SK-N-SH (cell line): ENCODE measurements around the gene KCNQ2. TPM values are rescaled to one million over a fixed set of nuclear protein-coding genes. Genes with fewer than 3 reads are reported as not detected.

Experiments used
- CTCF ChIA-PET: fragments of 300-600, 350-600 bp; formaldehyde crosslinking; extraction: SDS; loops from one replicate; lab custom pipeline; 2021; lab: Yijun Ruan, JAX
- POLR2A ChIA-PET: fragments of 350-600 bp; sonication (Branson Sonifier 250); formaldehyde crosslinking; extraction: SDS; loops from one replicate; lab custom pipeline; 2020; ENCODE audit warnings: antibody characterized with exemption, inconsistent platforms; lab: Yijun Ruan, JAX
- DNase-seq: peaks from one replicate; pipeline ENCODE4 v3.0.0; 2012
- H2AFZ ChIP-seq: fragments of 200-600 bp; sonication (generic); 2 replicates; pipeline ENCODE4 v1.8.1; 2016; ENCODE audit warnings: antibody characterized with exemption, mild to moderate bottlenecking, low read depth
- H3F3A ChIP-seq: fragments of 200-600 bp; sonication (generic); replicated peaks from 2 replicates; pipeline ENCODE3; 2016; ENCODE audit warnings: antibody characterized with exemption, mild to moderate bottlenecking; ENCODE audit not compliant: insufficient read depth
- H3K27ac ChIP-seq, 2 experiments: fragments of 200-500 bp in 1 of 2; fragments of 200-600 bp in 1 of 2; sonication (Bioruptor generic) in 1 of 2; sonication (generic), shearing (Covaris generic) in 1 of 2; 2 replicates each; pipeline versions ENCODE4 v1.5.1 to v1.6.1; 2014 to 2016; ENCODE audit warnings: low read depth in 2 of 2, inconsistent platforms in 1 of 2, low read length in 1 of 2, mild to moderate bottlenecking in 1 of 2, mixed read lengths in 1 of 2
- H3K27me3 ChIP-seq: fragments of 200-600 bp; sonication (generic), shearing (Covaris generic); 2 replicates; pipeline ENCODE4 v1.6.1; 2016; ENCODE audit warnings: mixed run types; ENCODE audit not compliant: insufficient read depth
- H3K36me3 ChIP-seq, 2 experiments: fragments of 200-500 bp in 1 of 2; fragments of 200-600 bp in 1 of 2; sonication (Bioruptor generic) in 1 of 2; sonication (generic) in 1 of 2; replicated peaks in 1 of 2; 2 replicates each; pipeline versions ENCODE3 to v1.5.1; 2014 to 2016; ENCODE audit warnings: low read length in 1 of 2, mild to moderate bottlenecking in 1 of 2; ENCODE audit not compliant: insufficient read depth in 2 of 2, control insufficient read depth in 1 of 2
- H3K4me1 ChIP-seq, 2 experiments: fragments of 200-500 bp in 1 of 2; fragments of 200-600 bp in 1 of 2; sonication (Bioruptor generic) in 1 of 2; sonication (generic), shearing (Covaris generic) in 1 of 2; 2 replicates each; pipeline versions ENCODE4 v1.5.1 to v1.6.1; 2014 to 2016; ENCODE audit warnings: low read depth in 1 of 2, low read length in 1 of 2, mixed run types in 1 of 2; ENCODE audit not compliant: insufficient read depth in 2 of 2, control insufficient read depth in 1 of 2
- H3K4me2 ChIP-seq: fragments of 200-600 bp; sonication (generic), shearing (Covaris generic); 2 replicates; pipeline ENCODE4 v1.6.1; 2017; ENCODE audit warnings: mixed run types
- H3K4me3 ChIP-seq, 2 experiments: fragments of 200-500 bp in 1 of 2; fragments of 200-600 bp in 1 of 2; sonication (Bioruptor generic) in 1 of 2; sonication (generic), shearing (Covaris generic) in 1 of 2; 2 replicates each; pipeline versions ENCODE4 v1.5.1 to v1.8.1; 2014 to 2016; ENCODE audit warnings: low read depth in 2 of 2, inconsistent platforms in 1 of 2, low read length in 1 of 2, mild to moderate bottlenecking in 1 of 2, mixed read lengths in 1 of 2, moderate library complexity in 1 of 2
- H3K79me2 ChIP-seq: fragments of 200-600 bp; sonication (generic); 2 replicates; pipeline ENCODE4 v1.8.1; 2017; ENCODE audit warnings: mild to moderate bottlenecking; ENCODE audit not compliant: insufficient read depth
- H3K9ac ChIP-seq: fragments of 200-600 bp; sonication (generic); 2 replicates; pipeline ENCODE4 v1.6.1; 2017; ENCODE audit warnings: mixed run types
- H3K9me2 ChIP-seq: fragments of 200-600 bp; sonication (generic); 2 replicates; pipeline ENCODE4 v1.6.1; 2017; ENCODE audit warnings: mixed run types
- H3K9me3 ChIP-seq: fragments of 200-600 bp; sonication (generic); 2 replicates; pipeline ENCODE4 v1.6.1; 2017; ENCODE audit warnings: mixed run types, mild to moderate bottlenecking, moderate library complexity
- H4K20me1 ChIP-seq: fragments of 200-600 bp; sonication (generic); 2 replicates; pipeline ENCODE4 v1.6.1; 2017; ENCODE audit warnings: mild to moderate bottlenecking, mixed run types; ENCODE audit not compliant: insufficient read depth
- CHD2 ChIP-seq: fragments of 150-350 bp; IDR thresholded peaks from 2 replicates; pipeline ENCODE4 v1.6.1; 2018; ENCODE audit warnings: low read length; ENCODE audit not compliant: partially characterized antibody
- EP300 ChIP-seq, 2 experiments: IDR thresholded peaks; 2 replicates each; pipeline versions ENCODE4 v1.4.0 to v1.6.1; 2012; ENCODE audit warnings: borderline replicate concordance in 1 of 2, low read depth in 1 of 2, low read length in 1 of 2
- EZH2phosphoT487 ChIP-seq: fragments of 200-600 bp; sonication (generic); IDR thresholded peaks from 2 replicates; pipeline ENCODE4 v1.6.1; 2017; ENCODE audit warnings: low read depth, mixed run types, mild to moderate bottlenecking, antibody characterized with exemption, moderate library complexity, borderline replicate concordance
- FOSL2 ChIP-seq: IDR thresholded peaks from 2 replicates; pipeline ENCODE4 v1.4.0; 2012; ENCODE audit warnings: low read depth, mild to moderate bottlenecking, moderate library complexity, borderline replicate concordance
- FOXJ3 ChIP-seq: sonication (generic); formaldehyde crosslinking; IDR thresholded peaks from 2 replicates; pipeline ENCODE4 v1.5.1; 2020; ENCODE audit warnings: mild to moderate bottlenecking, missing genetic modification reagents
- FOXM1 ChIP-seq: IDR thresholded peaks from 2 replicates; pipeline ENCODE4 v1.4.0; 2012; ENCODE audit warnings: low read depth, mild to moderate bottlenecking
- GABPA ChIP-seq: IDR thresholded peaks from 2 replicates; pipeline ENCODE4 v1.4.0; 2012; ENCODE audit warnings: low read depth, mild to moderate bottlenecking
- JUND ChIP-seq: IDR thresholded peaks from 2 replicates; pipeline ENCODE4 v1.4.0; 2012
- MXI1 ChIP-seq: IDR thresholded peaks from 2 replicates; pipeline ENCODE4 v1.6.1; 2012; ENCODE audit warnings: mild to moderate bottlenecking, low read depth, low read length, improper control_type of control experiment
- NFIC ChIP-seq: IDR thresholded peaks from 2 replicates; pipeline ENCODE4 v1.4.0; 2012; ENCODE audit warnings: borderline replicate concordance
- NRF1 ChIP-seq: IDR thresholded peaks from 2 replicates; pipeline ENCODE4 v1.6.1; 2012; ENCODE audit warnings: low read depth, mild to moderate bottlenecking, low read length
- RXRA ChIP-seq: IDR thresholded peaks from 2 replicates; pipeline ENCODE4 v1.4.0; 2012; ENCODE audit warnings: low read depth, mild to moderate bottlenecking, borderline replicate concordance
- TAF1 ChIP-seq: IDR thresholded peaks from 2 replicates; pipeline ENCODE4 v1.6.1; 2012; ENCODE audit warnings: low read depth, mild to moderate bottlenecking, low read length, moderate library complexity, borderline replicate concordance
- TCF12 ChIP-seq: IDR thresholded peaks from 2 replicates; pipeline ENCODE4 v1.4.0; 2012
- YY1 ChIP-seq: IDR thresholded peaks from 2 replicates; pipeline ENCODE4 v1.4.0; 2012; ENCODE audit warnings: low read depth, mild to moderate bottlenecking
- WGBS: methylation state at CpG from one replicate; pipeline ENCODE4 v1.1.6; 2017; ENCODE audit warnings: low lambda C conversion rate; 5-methylcytosine and 5-hydroxymethylcytosine counted together
- polyA plus RNA-seq, 3 experiments: library from polyadenylated mRNA; depleted of rRNA; stranded (reverse); fragments of >200 nt; gene quantifications; 2 replicates each; pipeline ENCODE4 v1.2.3, GENCODE V29; 2012
- TF ChIP-seq, protein P1 (sequence below): IDR thresholded peaks from 2 replicates; pipeline ENCODE4 v1.4.0; 2012; ENCODE audit warnings: low read depth, borderline replicate concordance
- TF ChIP-seq, protein P2 (sequence below): fragments of 200-600 bp; sonication (generic); IDR thresholded peaks from 2 replicates; pipeline ENCODE4 v1.6.1; 2017; ENCODE audit warnings: antibody characterized with exemption, mild to moderate bottlenecking, moderate library complexity
- TF ChIP-seq, protein P3 (sequence below): IDR thresholded peaks from 2 replicates; pipeline ENCODE4; 2012
- TF ChIP-seq, protein P4 (sequence below): IDR thresholded peaks from 2 replicates; pipeline ENCODE4 v1.4.0; 2012; ENCODE audit warnings: low read depth, borderline replicate concordance

Gene KCNQ2
- polyA plus RNA-seq, 1 of the 3 experiments (the other 2 are of a cell fraction): 3.9 TPM

DNA sequence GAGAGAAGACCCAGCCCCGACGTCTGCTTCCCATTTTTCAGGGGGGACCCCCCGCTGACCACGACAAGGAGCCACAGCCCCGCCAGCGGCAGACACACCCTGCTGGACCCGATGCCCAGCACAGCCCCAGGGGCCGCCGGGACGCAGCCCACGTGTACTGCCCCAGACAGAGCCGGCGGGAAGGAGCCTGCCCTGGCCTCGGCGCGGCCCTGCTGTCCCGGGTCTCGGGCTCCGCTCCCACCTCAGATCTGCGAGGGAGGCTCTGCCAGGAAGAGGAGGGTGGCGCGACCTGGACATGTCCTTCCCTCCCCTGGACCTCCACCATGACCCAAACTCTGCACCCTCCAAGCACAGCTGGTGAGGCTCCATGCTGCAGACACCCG is 54.7 kb downstream of the KCNQ2 start:
- Histone ChIP-seq H3K9ac (no peak overlapping the region), H3F3A (no peaks in the 10 kb centered on the region), H3K9me3 (no peaks in the 10 kb centered on the region), H3K36me3 (no peaks in the 10 kb centered on the region), H3K4me1 (peaks cover 0 to 23% of the 10 kb centered on the region in 2 experiments; a peak in 1 of 4 replicates), H3K27ac (peak overlapping the region in 1 of 2 experiments; percentile 25; a peak in 1 of 4 replicates), H3K9me2 (no peaks in the 10 kb centered on the region), H2AFZ (no peak overlapping the region), H3K79me2 (no peaks in the 10 kb centered on the region), H3K4me3 (no peak overlapping the region), H3K4me2 (no peak overlapping the region), H3K27me3 (no peaks in the 10 kb centered on the region), H4K20me1 (no peaks in the 10 kb centered on the region)
- no peak for DNase-seq
- ChIA-PET POLR2A (no interaction called here), CTCF (interaction anchor here (1.7 kb wide), 1 partner anchor 79 kb away, joined by 5 read pairs; no protein-coding TSS in a partner anchor)
- WGBS: 57% methylated on average over 7 of the region's 23 CpGs
- TF ChIP-seq JUND (no peak), TCF12 (no peak), RXRA (no peak), NFIC (no peak), CHD2 (no peak), FOXJ3 (CRISPR knock-in tag) (no peak), NRF1 (no peak), FOSL2 (no peak), EZH2phosphoT487 (no peak), EP300 (IDR thresholded peaks at IDR 0.05; ENCODE audit: borderline replicate concordance in 1 of 2, low read depth in 1 of 2, low read length in 1 of 2) (no peak), GABPA (no peak), FOXM1 (no peak), MXI1 (no peak), TAF1 (no peak), YY1 (no peak)
- TF ChIP-seq, protein P1, sequence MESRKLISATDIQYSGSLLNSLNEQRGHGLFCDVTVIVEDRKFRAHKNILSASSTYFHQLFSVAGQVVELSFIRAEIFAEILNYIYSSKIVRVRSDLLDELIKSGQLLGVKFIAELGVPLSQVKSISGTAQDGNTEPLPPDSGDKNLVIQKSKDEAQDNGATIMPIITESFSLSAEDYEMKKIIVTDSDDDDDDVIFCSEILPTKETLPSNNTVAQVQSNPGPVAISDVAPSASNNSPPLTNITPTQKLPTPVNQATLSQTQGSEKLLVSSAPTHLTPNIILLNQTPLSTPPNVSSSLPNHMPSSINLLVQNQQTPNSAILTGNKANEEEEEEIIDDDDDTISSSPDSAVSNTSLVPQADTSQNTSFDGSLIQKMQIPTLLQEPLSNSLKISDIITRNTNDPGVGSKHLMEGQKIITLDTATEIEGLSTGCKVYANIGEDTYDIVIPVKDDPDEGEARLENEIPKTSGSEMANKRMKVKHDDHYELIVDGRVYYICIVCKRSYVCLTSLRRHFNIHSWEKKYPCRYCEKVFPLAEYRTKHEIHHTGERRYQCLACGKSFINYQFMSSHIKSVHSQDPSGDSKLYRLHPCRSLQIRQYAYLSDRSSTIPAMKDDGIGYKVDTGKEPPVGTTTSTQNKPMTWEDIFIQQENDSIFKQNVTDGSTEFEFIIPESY: no peak
- TF ChIP-seq, protein P2, sequence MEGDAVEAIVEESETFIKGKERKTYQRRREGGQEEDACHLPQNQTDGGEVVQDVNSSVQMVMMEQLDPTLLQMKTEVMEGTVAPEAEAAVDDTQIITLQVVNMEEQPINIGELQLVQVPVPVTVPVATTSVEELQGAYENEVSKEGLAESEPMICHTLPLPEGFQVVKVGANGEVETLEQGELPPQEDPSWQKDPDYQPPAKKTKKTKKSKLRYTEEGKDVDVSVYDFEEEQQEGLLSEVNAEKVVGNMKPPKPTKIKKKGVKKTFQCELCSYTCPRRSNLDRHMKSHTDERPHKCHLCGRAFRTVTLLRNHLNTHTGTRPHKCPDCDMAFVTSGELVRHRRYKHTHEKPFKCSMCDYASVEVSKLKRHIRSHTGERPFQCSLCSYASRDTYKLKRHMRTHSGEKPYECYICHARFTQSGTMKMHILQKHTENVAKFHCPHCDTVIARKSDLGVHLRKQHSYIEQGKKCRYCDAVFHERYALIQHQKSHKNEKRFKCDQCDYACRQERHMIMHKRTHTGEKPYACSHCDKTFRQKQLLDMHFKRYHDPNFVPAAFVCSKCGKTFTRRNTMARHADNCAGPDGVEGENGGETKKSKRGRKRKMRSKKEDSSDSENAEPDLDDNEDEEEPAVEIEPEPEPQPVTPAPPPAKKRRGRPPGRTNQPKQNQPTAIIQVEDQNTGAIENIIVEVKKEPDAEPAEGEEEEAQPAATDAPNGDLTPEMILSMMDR: no peak
- TF ChIP-seq, protein P3, sequence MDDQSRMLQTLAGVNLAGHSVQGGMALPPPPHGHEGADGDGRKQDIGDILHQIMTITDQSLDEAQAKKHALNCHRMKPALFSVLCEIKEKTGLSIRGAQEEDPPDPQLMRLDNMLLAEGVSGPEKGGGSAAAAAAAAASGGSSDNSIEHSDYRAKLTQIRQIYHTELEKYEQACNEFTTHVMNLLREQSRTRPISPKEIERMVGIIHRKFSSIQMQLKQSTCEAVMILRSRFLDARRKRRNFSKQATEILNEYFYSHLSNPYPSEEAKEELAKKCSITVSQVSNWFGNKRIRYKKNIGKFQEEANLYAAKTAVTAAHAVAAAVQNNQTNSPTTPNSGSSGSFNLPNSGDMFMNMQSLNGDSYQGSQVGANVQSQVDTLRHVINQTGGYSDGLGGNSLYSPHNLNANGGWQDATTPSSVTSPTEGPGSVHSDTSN: no peak
- TF ChIP-seq, protein P4, sequence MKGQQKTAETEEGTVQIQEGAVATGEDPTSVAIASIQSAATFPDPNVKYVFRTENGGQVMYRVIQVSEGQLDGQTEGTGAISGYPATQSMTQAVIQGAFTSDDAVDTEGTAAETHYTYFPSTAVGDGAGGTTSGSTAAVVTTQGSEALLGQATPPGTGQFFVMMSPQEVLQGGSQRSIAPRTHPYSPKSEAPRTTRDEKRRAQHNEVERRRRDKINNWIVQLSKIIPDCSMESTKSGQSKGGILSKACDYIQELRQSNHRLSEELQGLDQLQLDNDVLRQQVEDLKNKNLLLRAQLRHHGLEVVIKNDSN: no peak
